GM23248 (cell line): ENCODE data around the gene IFT43. TPM values are rescaled to one million over a fixed set of nuclear protein-coding genes. Genes with fewer than 3 reads are reported as not detected.
A peak's percentile ranks its signal among the peaks of the same experiment; 100 is the strongest.

Experiments
- DNase-seq: peaks from one replicate; pipeline ENCODE4 v3.0.0-alpha.2; 2015
- H2AFZ ChIP-seq: fragments of 200-600 bp; sonication (generic); 2 replicates; pipeline ENCODE4 v1.6.1; 2016; ENCODE audit warnings: antibody characterized with exemption
- H3F3A ChIP-seq: fragments of 200-600 bp; sonication (generic); 2 replicates; pipeline ENCODE4 v1.6.1; 2016; ENCODE audit warnings: mild to moderate bottlenecking, antibody characterized with exemption, mixed run types; ENCODE audit not compliant: insufficient read depth
- H3K27ac ChIP-seq: fragments of 200-600 bp; sonication (generic); 2 replicates; pipeline ENCODE4 v1.5.1; 2016; ENCODE audit warnings: mild to moderate bottlenecking
- H3K27me3 ChIP-seq: fragments of 200-600 bp; sonication (generic); replicated peaks from 2 replicates; pipeline ENCODE4 v1.6.1; 2016; ENCODE audit warnings: mild to moderate bottlenecking; ENCODE audit not compliant: insufficient read depth
- H3K36me3 ChIP-seq: fragments of 200-600 bp; sonication (generic); 2 replicates; pipeline ENCODE4 v1.6.1; 2016; ENCODE audit warnings: low read depth, mild to moderate bottlenecking
- H3K4me1 ChIP-seq: fragments of 200-600 bp; sonication (generic); 2 replicates; pipeline ENCODE4 v1.6.1; 2016; ENCODE audit warnings: mild to moderate bottlenecking; ENCODE audit not compliant: insufficient read depth
- H3K4me2 ChIP-seq: fragments of 200-600 bp; sonication (generic); one replicate; pipeline ENCODE4 v1.6.1; 2016; ENCODE audit warnings: mild to moderate bottlenecking; ENCODE audit not compliant: unreplicated experiment
- H3K4me3 ChIP-seq: fragments of 200-600 bp; sonication (generic); 2 replicates; pipeline ENCODE4 v1.5.1; 2016; ENCODE audit warnings: mild to moderate bottlenecking
- H3K79me2 ChIP-seq: fragments of 200-600 bp; sonication (generic); 2 replicates; pipeline ENCODE4 v1.6.1; 2016; ENCODE audit warnings: mild to moderate bottlenecking; ENCODE audit not compliant: insufficient read depth
- H3K9ac ChIP-seq: fragments of 200-600 bp; sonication (generic); 2 replicates; pipeline ENCODE4 v1.6.1; 2016; ENCODE audit warnings: mild to moderate bottlenecking
- H3K9me2 ChIP-seq: fragments of 200-600 bp; sonication (generic); 2 replicates; pipeline ENCODE4 v1.6.1; 2016; ENCODE audit warnings: mixed run types, mild to moderate bottlenecking, moderate library complexity; ENCODE audit not compliant: insufficient read depth
- H3K9me3 ChIP-seq: fragments of 200-600 bp; sonication (generic); one replicate; pipeline ENCODE4 v1.6.1; 2017; ENCODE audit warnings: low read depth
- H4K20me1 ChIP-seq: fragments of 200-600 bp; sonication (generic); 2 replicates; pipeline ENCODE4 v1.6.0; 2016; ENCODE audit not compliant: insufficient read depth
- EZH2 ChIP-seq: fragments of 200-600 bp; sonication (generic); IDR thresholded peaks from 2 replicates; pipeline ENCODE4 v1.6.1; 2018; ENCODE audit warnings: antibody characterized with exemption, mild to moderate bottlenecking; ENCODE audit not compliant: insufficient read depth, poor library complexity, severe bottlenecking
- EZH2phosphoT487 ChIP-seq: fragments of 200-600 bp; sonication (generic); IDR thresholded peaks from 2 replicates; pipeline ENCODE4 v1.6.1; 2018; ENCODE audit warnings: antibody characterized with exemption, moderate library complexity, mild to moderate bottlenecking, low read depth; ENCODE audit not compliant: insufficient read depth
- WGBS, 2 experiments: methylation state at CpG; one replicate each; pipeline ENCODE4 v1.1.6; 2015 to 2017; ENCODE audit warnings: low lambda C conversion rate in 2 of 2, low coverage in 1 of 2; ENCODE audit errors: missing lambda C conversion rate in 2 of 2; 5-methylcytosine and 5-hydroxymethylcytosine counted together
- in situ Hi-C: fragments of 300-500 bp; cut with MboI; formaldehyde crosslinking; loops from 2 replicates; pipeline ENCODE4 v1.15.0; 2020
- polyA plus RNA-seq: library from polyadenylated mRNA; unstranded; fragments of >200 nt; fragmentation: Nextera tagmentation; extraction: Ambion mirVana; gene quantifications from 2 replicates; pipeline ENCODE4 v1.2.1, GENCODE V29; 2016
- total RNA-seq: library from RNA; depleted of rRNA; stranded (reverse); fragments of >200 nt; shearing (Covaris generic); gene quantifications from 2 replicates; pipeline ENCODE4 v1.2.3, GENCODE V29; 2014

IFT43 gene
- total and polyA plus RNA-seq, 2 experiments from 2014 or later = 41.4 to 67.9 TPM

DNA sequence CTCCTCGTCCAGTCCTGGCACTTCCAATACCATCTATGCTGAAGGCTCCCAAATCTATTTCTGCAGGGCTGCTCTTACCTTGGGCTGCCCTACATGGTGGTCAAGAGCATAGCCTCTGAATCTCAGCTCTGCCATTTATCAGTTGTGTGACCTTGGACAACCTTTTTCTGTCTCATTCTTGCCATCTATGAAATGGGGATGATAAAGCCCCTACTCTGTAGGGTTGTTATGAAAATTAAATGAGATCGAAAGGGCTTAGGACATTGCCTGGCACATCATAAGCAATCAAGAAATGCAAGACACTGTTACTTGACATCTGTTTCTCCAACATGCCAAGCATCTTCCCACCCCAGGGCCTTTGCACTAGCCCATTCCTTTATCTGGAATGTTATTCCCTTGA is 120.6 kb downstream of the IFT43 start:
- WGBS, 2 experiments = 48 to 55% methylated on average over 2 of the region's 2 CpGs
- Histone ChIP-seq H3K79me2 (no peaks in the 10 kb centered on the region), H3K9me2 (no peaks in the 10 kb centered on the region), H3K9me3 (no peaks in the 10 kb centered on the region), H3K27me3 (no peaks in the 10 kb centered on the region), H3K4me1 (peaks cover 10% of the 10 kb centered on the region), H3K4me2 (no peak overlapping the region), H4K20me1 (no peaks in the 10 kb centered on the region), H2AFZ (no peak overlapping the region), H3K36me3 (no peaks in the 10 kb centered on the region), H3K9ac (no peak overlapping the region), H3F3A (peaks cover 13% of the 10 kb centered on the region), H3K27ac (no peak overlapping the region), H3K4me3 (no peak overlapping the region)
- DNase-seq = no peak
- TF ChIP-seq EZH2phosphoT487 (no peak), EZH2 (no peak)
- in situ Hi-C loops = no loop called here

GRCh38 chr14:76109087-76109880 is 123.7 kb downstream of the IFT43 start:
- Histone ChIP-seq H3K27ac (peak overlapping the region; percentile 36; the same call in 1 of the 2 replicates), H3K4me2 (peak overlapping the region; percentile 54), H3K36me3 (no peaks in the 10 kb centered on the region), H3K9me2 (no peaks in the 10 kb centered on the region), H3K9ac (no peak overlapping the region), H4K20me1 (no peaks in the 10 kb centered on the region), H3K27me3 (no peaks in the 10 kb centered on the region; the same call in 1 of the 2 replicates), H3F3A (peaks cover 13% of the 10 kb centered on the region), H2AFZ (peak overlapping the region; percentile 57), H3K79me2 (no peaks in the 10 kb centered on the region), H3K4me3 (no peak overlapping the region), H3K4me1 (peaks cover 10% of the 10 kb centered on the region), H3K9me3 (no peaks in the 10 kb centered on the region)
- TF ChIP-seq EZH2 (no peak), EZH2phosphoT487 (no peak)
- WGBS, 2 experiments = 16 to 17% methylated on average over 14 of the region's 14 CpGs
- in situ Hi-C loops = no loop called here
- peak; percentile 72 for DNase-seq

GRCh38 chr14:76112889-76113624 is 127.5 kb downstream of the IFT43 start:
- H3K9ac ChIP-seq = no peak overlapping the region
- DNase-seq = no peak
- H3F3A ChIP-seq = peaks cover 13% of the 10 kb centered on the region
- no peak overlapping the region for H3K4me3 ChIP-seq
- H2AFZ ChIP-seq = no peak overlapping the region
- no peaks in the 10 kb centered on the region for H3K79me2 ChIP-seq
- H3K36me3 ChIP-seq = no peaks in the 10 kb centered on the region
- no peak for TF ChIP-seq EZH2
- TF ChIP-seq EZH2phosphoT487 = no peak
- WGBS, 2 experiments = 56 to 60% methylated on average over 21 to 22 of the region's 22 CpGs
- no peaks in the 10 kb centered on the region for H3K9me2 ChIP-seq
- H3K27ac ChIP-seq = no peak overlapping the region
- H3K4me1 ChIP-seq = peaks cover 10% of the 10 kb centered on the region
- in situ Hi-C loops = no loop called here
- no peaks in the 10 kb centered on the region for H4K20me1 ChIP-seq
- no peak overlapping the region for H3K4me2 ChIP-seq
- H3K27me3 ChIP-seq = peaks cover 3% of the 10 kb centered on the region; the same call in 1 of the 2 replicates
- H3K9me3 ChIP-seq = no peaks in the 10 kb centered on the region

GRCh38 chr14:76113691-76114090 is 128.1 kb downstream of the IFT43 start:
- Histone ChIP-seq H3F3A (peaks cover 6% of the 10 kb centered on the region), H3K36me3 (no peaks in the 10 kb centered on the region), H3K79me2 (no peaks in the 10 kb centered on the region), H2AFZ (no peak overlapping the region), H3K27me3 (peaks cover 3% of the 10 kb centered on the region; the same call in 1 of the 2 replicates), H3K4me1 (peaks cover 7% of the 10 kb centered on the region), H3K27ac (no peak overlapping the region), H3K4me3 (no peak overlapping the region), H3K4me2 (no peak overlapping the region), H3K9me3 (no peaks in the 10 kb centered on the region), H3K9me2 (no peaks in the 10 kb centered on the region), H3K9ac (no peak overlapping the region), H4K20me1 (no peaks in the 10 kb centered on the region)
- WGBS, 2 experiments = 29 to 32% methylated on average over 8 of the region's 8 CpGs
- in situ Hi-C loops = no loop called here
- DNase-seq = no peak
- TF ChIP-seq EZH2phosphoT487 (no peak), EZH2 (no peak)
